A673 (cell line): Measurements from ENCODE around the gene FHIT. TPM values are rescaled to one million over a fixed set of nuclear protein-coding genes. Genes with fewer than 3 reads are reported as not detected.
"Not testable (repeated sequence)": the region's sequence is repeated elsewhere in the genome, so short reads cannot be mapped to it uniquely, and the experiment has no call there.

Source experiments
- BruUV-seq: library from RNA; stranded (reverse); fragments of 400-500 nt; replicated peaks from 2 replicates; lab custom pipeline; 2021; lab: Mats Ljungman, UMichigan
- CTCF ChIA-PET: fragments of 300-600 bp; sonication (Branson Sonifier 250); formaldehyde crosslinking; loops from one replicate; lab custom pipeline; 2022; ENCODE audit warnings: antibody characterized with exemption; lab: Charles Lee
- POLR2A ChIA-PET: fragments of 300-600 bp; sonication (Branson Sonifier 250); formaldehyde crosslinking; loops from one replicate; lab custom pipeline; 2022; ENCODE audit warnings: antibody characterized with exemption; ENCODE audit not compliant: low non-redundant PET; lab: Charles Lee
- DNase-seq: peaks from one replicate; pipeline ENCODE4 v3.0.0-alpha.2; 2015; ENCODE audit warnings: low spot score
- H3K27ac ChIP-seq: fragments of 200-600 bp; sonication (generic); 2 replicates; pipeline ENCODE4 v1.5.1; 2016; ENCODE audit warnings: mixed run types, low read depth, mild to moderate bottlenecking, mixed read lengths, antibody characterized with exemption, low read length; ENCODE audit not compliant: poor library complexity, severe bottlenecking
- H3K27me3 ChIP-seq: fragments of 200-600 bp; sonication (generic); replicated peaks from 2 replicates; pipeline ENCODE4 v1.6.1; 2017; ENCODE audit warnings: mixed run types, low read depth, mild to moderate bottlenecking, mixed read lengths, antibody characterized with exemption, low read length; ENCODE audit not compliant: insufficient read depth, poor library complexity
- H3K36me3 ChIP-seq: fragments of 200-600 bp; sonication (generic); 2 replicates; pipeline ENCODE4 v1.6.1; 2016; ENCODE audit warnings: mixed run types, mild to moderate bottlenecking, mixed read lengths, antibody characterized with exemption, low read length; ENCODE audit not compliant: insufficient read depth, poor library complexity, severe bottlenecking
- H3K4me1 ChIP-seq: fragments of 200-600 bp; sonication (generic); 2 replicates; pipeline ENCODE4 v1.6.1; 2017; ENCODE audit warnings: mixed run types, mild to moderate bottlenecking, mixed read lengths, antibody characterized with exemption, low read length; ENCODE audit not compliant: insufficient read depth, poor library complexity, severe bottlenecking
- H3K4me3 ChIP-seq: fragments of 200-600 bp; sonication (generic); 2 replicates; pipeline ENCODE4 v1.5.1; 2016; ENCODE audit warnings: low read depth, mixed run types, mild to moderate bottlenecking, mixed read lengths, low read length; ENCODE audit not compliant: poor library complexity, severe bottlenecking
- H3K9me3 ChIP-seq: fragments of 200-600 bp; sonication (generic); 2 replicates; pipeline ENCODE4 v1.6.1; 2016; ENCODE audit warnings: mixed run types, low read depth, mild to moderate bottlenecking, mixed read lengths, antibody characterized with exemption, low read length; ENCODE audit not compliant: poor library complexity, severe bottlenecking
- CTCF ChIP-seq: fragments of 300-800, 200-600 bp; sonication (generic); conservative IDR thresholded peaks from 2 replicates; pipeline ENCODE4 v1.5.1; 2017; ENCODE audit warnings: low read depth, mild to moderate bottlenecking, antibody characterized with exemption, low read length, moderate library complexity, mixed read lengths
- EZH2 ChIP-seq: fragments of 200-600 bp; sonication (generic); IDR thresholded peaks from 2 replicates; pipeline ENCODE4 v1.6.1; 2017; ENCODE audit warnings: borderline replicate concordance, low read depth, mild to moderate bottlenecking, mixed read lengths, antibody characterized with exemption, low read length; ENCODE audit not compliant: poor library complexity, severe bottlenecking
- intact Hi-C: fragments of 100-400 bp; cut with micrococcal nuclease; formaldehyde crosslinking; loops from one replicate; pipeline ENCODE4 v1.10.0; 2022; ENCODE audit not compliant: unreplicated experiment
- total RNA-seq: library from RNA; stranded (reverse); gene quantifications from 2 replicates; pipeline ENCODE4 v1.2.3, GENCODE V29; 2021

FHIT gene
- total RNA-seq, 1 experiment from 2014 or later, result not detected

GRCh38 chr3:59937201-59937600, 1314.1 kb downstream of the FHIT start:
- Histone ChIP-seq H3K4me1 (no peaks in the 10 kb centered on the region), H3K27ac (no peak overlapping the region), H3K36me3 (no peaks in the 10 kb centered on the region), H3K27me3 (no peaks in the 10 kb centered on the region), H3K4me3 (no peak overlapping the region), H3K9me3 (no peaks in the 10 kb centered on the region)
- POLR2A ChIA-PET, result no interaction called here
- TF ChIP-seq CTCF (no peak), EZH2 (no peak)
- intact Hi-C loops, result no loop called here
- BruUV-seq, result no TSS peak
- no peak for DNase-seq
- CTCF ChIA-PET, result no interaction called here

GRCh38 chr3:59936472-59936871, 1314.8 kb downstream of the FHIT start:
- no TSS peak for BruUV-seq
- DNase-seq, result no peak
- POLR2A ChIA-PET, result no interaction called here
- Histone ChIP-seq H3K36me3 (no peaks in the 10 kb centered on the region), H3K27me3 (no peaks in the 10 kb centered on the region), H3K9me3 (no peaks in the 10 kb centered on the region), H3K27ac (no peak overlapping the region), H3K4me3 (no peak overlapping the region), H3K4me1 (no peaks in the 10 kb centered on the region)
- CTCF ChIA-PET, result no interaction called here
- intact Hi-C loops, result no loop called here
- TF ChIP-seq CTCF, result no peak
- no peak for TF ChIP-seq EZH2

- intact Hi-C loops, result no loop called here
- ChIA-PET CTCF (no interaction called here), POLR2A (no interaction called here)
- no peak for TF ChIP-seq CTCF
- no peak for TF ChIP-seq EZH2
- no peaks in the 10 kb centered on the region for H3K9me3 ChIP-seq
- H3K36me3 ChIP-seq, result no peaks in the 10 kb centered on the region
- no peaks in the 10 kb centered on the region for H3K4me1 ChIP-seq
- BruUV-seq, result no TSS peak
- H3K27ac ChIP-seq, result no peak overlapping the region
- no peak for DNase-seq
- H3K4me3 ChIP-seq, result no peak overlapping the region
- H3K27me3 ChIP-seq, result no peaks in the 10 kb centered on the region
Measured at GRCh38 chr3:59935025-59935424, 1316.2 kb downstream of the FHIT start.

- CTCF ChIA-PET, H3K27ac ChIP-seq, BruUV-seq, H3K9me3 ChIP-seq, H3K4me1 ChIP-seq, H3K36me3 ChIP-seq, POLR2A ChIA-PET, intact Hi-C loops, H3K27me3 ChIP-seq, DNase-seq, H3K4me3 ChIP-seq: not testable (repeated sequence)
Measured at GRCh38 chr3:59934560-59934959, 1316.7 kb downstream of the FHIT start.
